Smooth muscle cell (in vitro differentiated cells): ENCODE results near the gene FAM25G. TPM values are rescaled to one million over a fixed set of nuclear protein-coding genes. Genes with fewer than 3 reads are reported as not detected.
"Not testable (repeated sequence)": the region's sequence is repeated elsewhere in the genome, so short reads cannot be mapped to it uniquely, and the experiment has no call there.

Source experiments
- DNase-seq: peaks from one replicate; lab custom pipeline; 2025; ENCODE audit not compliant: unreplicated experiment; lab: John Stamatoyannopoulos, UW
- H2AFZ ChIP-seq: fragments of 200-600 bp; sonication (generic); 2 replicates; pipeline ENCODE4 v1.6.0; 2016; ENCODE audit warnings: antibody characterized with exemption, low read depth, mild to moderate bottlenecking
- H3F3A ChIP-seq: fragments of 200-600 bp; sonication (generic); 2 replicates; pipeline ENCODE4 v1.6.0; 2017; ENCODE audit warnings: antibody characterized with exemption, low read depth
- H3K27ac ChIP-seq: fragments of 200-600 bp; sonication (generic); 2 replicates; pipeline ENCODE4 v1.5.1; 2016; ENCODE audit warnings: low read depth, mild to moderate bottlenecking
- H3K27me3 ChIP-seq: fragments of 200-600 bp; sonication (generic); 2 replicates; pipeline ENCODE4 v1.6.1; 2016; ENCODE audit warnings: low read depth, mild to moderate bottlenecking
- H3K36me3 ChIP-seq: fragments of 200-600 bp; sonication (generic); 2 replicates; pipeline ENCODE4 v1.5.1; 2016; ENCODE audit warnings: low read depth
- H3K4me1 ChIP-seq: fragments of 200-600 bp; sonication (generic); 2 replicates; pipeline ENCODE4 v1.5.1; 2016; ENCODE audit warnings: low read depth
- H3K4me2 ChIP-seq: fragments of 200-600 bp; sonication (generic); 2 replicates; pipeline ENCODE4 v1.6.0; 2016; ENCODE audit warnings: mild to moderate bottlenecking
- H3K4me3 ChIP-seq: fragments of 200-600 bp; sonication (generic); 2 replicates; pipeline ENCODE4 v1.5.1; 2016; ENCODE audit warnings: mild to moderate bottlenecking
- H3K79me2 ChIP-seq: fragments of 200-600 bp; sonication (generic); 2 replicates; pipeline ENCODE4 v1.6.0; 2016; ENCODE audit warnings: low read depth, mild to moderate bottlenecking
- H3K9ac ChIP-seq: fragments of 200-600 bp; sonication (generic); 2 replicates; pipeline ENCODE4 v1.6.0; 2016; ENCODE audit warnings: low read depth
- H3K9me3 ChIP-seq: fragments of 200-600 bp; sonication (generic); replicated peaks from 2 replicates; pipeline ENCODE4 v1.5.1; 2016; ENCODE audit warnings: low read depth
- H4K20me1 ChIP-seq: fragments of 200-600 bp; sonication (generic); 2 replicates; pipeline ENCODE4 v1.6.0; 2016; ENCODE audit warnings: low read depth
- CTCF ChIP-seq: fragments of 200-600 bp; sonication (generic); IDR thresholded peaks from 2 replicates; pipeline ENCODE4 v1.5.1; 2017; ENCODE audit warnings: borderline replicate concordance, mild to moderate bottlenecking, antibody characterized with exemption; ENCODE audit not compliant: insufficient read depth, poor library complexity, severe bottlenecking
- WGBS: methylation state at CpG from one replicate; pipeline ENCODE4 v1.1.7; 2016; ENCODE audit warnings: low lambda C conversion rate; 5-methylcytosine and 5-hydroxymethylcytosine counted together
- polyA plus RNA-seq: library from polyadenylated mRNA; unstranded; fragments of >200 nt; fragmentation: Nextera tagmentation; extraction: Ambion mirVana; gene quantifications from 2 replicates; pipeline ENCODE4 v1.2.1, GENCODE V29; 2016
- total RNA-seq: library from RNA; depleted of rRNA; stranded (reverse); fragments of >200 nt; gene quantifications from 2 replicates; pipeline ENCODE4 v1.2.3, GENCODE V29; 2014

Gene FAM25G
- total and polyA plus RNA-seq, 2 experiments from 2014 or later: not detected

DNA sequence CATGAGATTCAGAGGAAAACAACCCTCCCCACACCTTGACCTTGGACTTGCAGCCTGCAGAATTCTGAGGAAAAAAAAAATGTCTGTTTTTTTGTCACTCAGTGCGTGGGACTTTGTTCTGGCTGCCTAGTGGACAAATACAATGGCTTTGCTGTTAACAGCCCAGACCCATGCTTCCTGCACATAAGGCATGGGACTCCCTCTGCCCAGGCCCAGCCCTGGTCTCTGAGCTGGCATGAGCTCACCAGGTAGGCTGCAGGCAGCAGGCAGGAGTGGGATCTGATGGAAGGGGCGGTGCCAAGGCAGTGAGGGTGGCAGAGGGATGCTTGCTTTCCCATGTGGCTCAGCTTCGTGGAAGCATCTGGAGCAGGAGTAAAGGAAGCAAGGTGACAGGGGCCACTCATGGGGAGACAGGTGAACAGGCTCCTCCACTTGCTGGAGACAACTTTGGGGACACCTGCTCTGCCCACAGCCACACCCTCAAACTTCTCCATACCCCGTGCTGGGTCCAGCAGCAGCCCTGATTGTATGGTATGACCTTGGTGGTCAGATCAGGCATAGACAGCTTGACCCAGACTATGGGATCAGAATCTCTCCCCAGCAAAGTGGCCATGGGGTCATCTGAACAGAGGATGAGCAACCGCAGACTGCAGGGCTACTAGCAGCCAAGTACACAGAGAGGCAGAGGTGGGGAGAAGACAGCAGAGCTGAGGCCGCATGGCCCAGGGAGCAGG, 34.5 kb downstream of the FAM25G start:
- Histone ChIP-seq H3K27ac (no peak overlapping the region), H3K9ac (no peak overlapping the region), H4K20me1 (no peaks in the 10 kb centered on the region), H3F3A (no peaks in the 10 kb centered on the region), H3K4me3 (no peak overlapping the region), H3K79me2 (no peaks in the 10 kb centered on the region), H3K9me3 (no peaks in the 10 kb centered on the region), H3K27me3 (no peaks in the 10 kb centered on the region), H3K4me2 (no peak overlapping the region), H3K36me3 (no peaks in the 10 kb centered on the region), H3K4me1 (no peaks in the 10 kb centered on the region), H2AFZ (no peak overlapping the region)
- 96% methylated on average over 6 of the region's 6 CpGs for WGBS
- DNase-seq: no peak
- no peak for TF ChIP-seq CTCF

DNA sequence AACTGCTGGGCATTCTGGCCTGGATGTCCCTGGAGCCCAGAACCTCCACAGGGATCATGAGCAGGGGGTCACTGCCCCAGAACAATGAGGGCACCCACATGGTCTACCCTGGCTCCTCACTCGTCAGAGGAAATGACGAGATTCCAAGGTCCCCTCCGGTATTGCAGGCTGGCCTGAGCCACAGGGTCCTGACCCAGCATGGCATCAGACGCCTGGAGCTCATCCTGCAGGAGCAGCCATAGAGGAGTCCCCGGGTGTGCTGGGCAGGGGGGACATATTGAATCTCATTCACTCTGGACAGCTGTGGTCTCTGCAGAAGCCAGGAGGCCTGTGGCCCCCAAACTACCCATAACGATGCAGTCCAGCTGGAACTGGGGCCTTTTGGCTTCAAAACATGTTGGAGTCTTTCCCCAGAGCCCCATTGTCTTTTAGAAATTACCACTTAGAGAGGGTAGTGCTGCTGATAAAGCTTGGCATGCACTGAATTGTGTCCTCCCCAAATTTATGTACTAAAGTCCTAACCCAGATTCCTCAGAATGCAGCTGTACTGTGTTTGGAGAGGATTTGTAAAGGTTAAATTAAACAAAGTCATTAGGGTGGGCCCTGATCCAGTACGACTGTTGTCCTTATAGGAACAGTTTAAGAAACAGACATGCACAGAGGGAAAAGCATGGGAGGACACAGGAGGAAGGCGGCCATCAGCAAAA, 35.3 kb downstream of the FAM25G start:
- Histone ChIP-seq H4K20me1 (no peaks in the 10 kb centered on the region), H3K36me3 (no peaks in the 10 kb centered on the region), H3K79me2 (no peaks in the 10 kb centered on the region), H3K27me3 (no peaks in the 10 kb centered on the region), H3K4me2 (no peak overlapping the region), H2AFZ (no peak overlapping the region), H3K4me1 (no peaks in the 10 kb centered on the region), H3K9me3 (no peaks in the 10 kb centered on the region), H3F3A (no peaks in the 10 kb centered on the region), H3K4me3 (no peak overlapping the region), H3K27ac (no peak overlapping the region), H3K9ac (no peak overlapping the region)
- no peak for TF ChIP-seq CTCF
- WGBS: 93% methylated on average over 8 of the region's 8 CpGs
- DNase-seq: no peak

- H3K9me3 ChIP-seq, H3K4me3 ChIP-seq: not testable (repeated sequence)
Observed at GRCh38 chr10:47455350-47456078, 36.0 kb downstream of the FAM25G start.

DNA sequence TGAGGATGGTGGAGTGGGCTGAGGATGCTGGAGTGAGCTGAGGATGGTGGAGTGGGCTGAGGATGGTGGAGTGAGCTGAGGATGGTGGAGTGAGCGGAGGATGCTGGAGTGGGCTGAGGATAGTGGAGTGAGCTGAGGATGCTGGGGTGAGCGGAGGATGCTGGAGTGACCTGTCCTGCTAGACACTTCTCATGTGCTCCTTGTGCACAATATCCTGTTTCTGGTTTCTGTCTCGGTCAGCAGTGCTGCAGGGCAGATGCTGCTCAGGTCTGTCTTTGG, 36.8 kb downstream of the FAM25G start:
- Histone ChIP-seq H2AFZ (no peak overlapping the region), H4K20me1 (no peaks in the 10 kb centered on the region), H3K4me2 (no peak overlapping the region), H3K4me3 (no peak overlapping the region), H3K9ac (no peak overlapping the region), H3K4me1 (no peaks in the 10 kb centered on the region), H3K27me3 (no peaks in the 10 kb centered on the region), H3K36me3 (no peaks in the 10 kb centered on the region), H3F3A (no peaks in the 10 kb centered on the region), H3K79me2 (no peaks in the 10 kb centered on the region), H3K9me3 (no peaks in the 10 kb centered on the region), H3K27ac (no peak overlapping the region)
- TF ChIP-seq CTCF: no peak
- 90% methylated on average over 3 of the region's 3 CpGs for WGBS
- no peak for DNase-seq

More at GRCh38 chr10:47455350-47456078, 36.0 kb downstream of the FAM25G start:
- H3K27me3 ChIP-seq, H3F3A ChIP-seq, H3K4me2 ChIP-seq, H3K36me3 ChIP-seq, H3K27ac ChIP-seq, H3K9ac ChIP-seq, H3K4me1 ChIP-seq, DNase-seq, H2AFZ ChIP-seq, H4K20me1 ChIP-seq, H3K79me2 ChIP-seq: not testable (repeated sequence)
- 86% methylated on average over 9 of the region's 9 CpGs for WGBS
